Dedifferentiated amniotic fluid mesenchymal stem cell (primary cell): Measurements from ENCODE around the gene CHST15.

Source experiments
- DNase-seq: peaks from one replicate; pipeline ENCODE4 v3.0.0-alpha.2; 2016; ENCODE audit errors: extremely low spot score

Gene CHST15

DNA sequence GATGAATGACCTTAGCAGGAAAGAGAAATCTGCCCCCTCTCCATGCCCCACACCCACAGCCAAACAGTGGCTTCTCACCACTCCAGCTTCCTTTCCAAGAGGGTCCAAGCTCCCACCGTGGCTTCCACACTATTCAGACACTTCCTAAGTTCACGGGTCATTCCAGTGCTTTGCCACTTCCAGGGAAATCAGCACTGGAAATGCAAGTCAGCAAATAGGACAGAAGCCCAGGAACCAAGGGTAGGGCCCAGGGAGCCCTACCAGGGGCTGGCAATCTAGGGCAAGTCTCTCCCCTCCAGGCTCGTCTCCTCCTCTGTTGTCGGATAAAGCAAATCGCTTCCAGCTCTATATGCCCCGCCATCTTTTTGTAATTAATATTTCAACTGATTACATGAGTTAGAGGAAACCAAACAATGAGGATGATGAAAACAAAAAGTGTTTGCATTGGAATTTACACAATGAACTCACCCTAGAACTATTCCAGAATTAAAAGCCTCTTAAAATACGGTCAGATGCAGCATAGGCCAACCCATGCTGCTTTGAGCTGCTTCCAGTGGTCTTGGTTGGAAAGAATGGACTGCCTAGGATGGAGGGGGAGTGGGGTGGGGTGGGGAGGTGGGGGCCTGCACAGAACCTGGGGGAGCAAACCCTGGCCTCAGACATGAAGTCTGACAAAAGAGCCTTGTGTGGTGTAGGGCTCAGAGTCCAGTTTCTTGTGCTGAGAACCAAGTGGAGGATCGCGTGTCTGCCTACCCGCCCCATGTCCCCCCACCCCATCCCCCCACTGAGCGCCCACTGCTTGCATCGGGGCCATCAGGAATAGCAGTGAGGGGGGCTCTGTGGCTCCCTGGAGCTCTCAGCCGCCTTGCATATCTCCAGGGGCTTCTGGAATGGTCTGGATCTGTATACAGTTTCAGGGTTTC lies 127.2 kb downstream of the CHST15 start:
- DNase-seq, result peak; percentile 44

GRCh38 chr10:123964953-123965352 lies 128.4 kb downstream of the CHST15 start:
- DNase-seq, result no peak

DNA sequence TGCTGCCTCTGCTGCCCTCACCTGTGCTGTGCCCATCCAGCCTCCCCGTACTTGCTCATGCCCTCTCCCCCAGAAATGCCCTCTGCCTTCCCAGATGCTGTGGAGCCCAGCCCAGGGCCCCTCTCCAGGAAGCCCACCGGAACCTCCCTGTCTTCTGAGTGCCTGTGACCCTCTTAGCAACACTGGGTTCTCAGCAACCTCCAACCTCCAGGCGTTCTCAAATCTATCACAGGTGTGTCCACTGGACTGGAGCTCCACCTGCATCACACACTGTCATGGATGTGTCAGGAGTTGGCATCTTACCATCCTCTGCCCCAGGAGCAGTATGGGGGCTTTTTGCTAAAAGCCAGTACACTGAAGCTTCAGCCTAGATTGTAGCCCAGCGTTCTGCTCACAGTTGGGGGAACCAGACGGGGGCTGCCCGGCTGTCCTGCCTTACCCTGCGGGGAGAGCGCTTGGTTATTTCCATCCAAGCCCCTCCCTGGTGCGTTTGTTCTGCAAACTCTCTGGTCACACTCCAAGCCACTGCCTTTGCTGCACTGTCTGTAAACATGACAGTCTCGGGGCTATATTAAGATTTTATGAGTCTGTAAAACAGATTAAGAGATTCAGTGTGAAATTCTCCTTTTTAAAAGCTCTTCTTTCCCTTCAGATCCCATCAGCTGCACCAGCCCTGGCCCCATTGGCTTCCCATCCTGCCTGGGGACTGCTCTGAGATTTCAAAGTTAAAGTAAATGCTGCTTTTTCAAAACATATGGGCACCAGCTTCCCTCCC lies 130.5 kb downstream of the CHST15 start:
- no peak for DNase-seq

DNA sequence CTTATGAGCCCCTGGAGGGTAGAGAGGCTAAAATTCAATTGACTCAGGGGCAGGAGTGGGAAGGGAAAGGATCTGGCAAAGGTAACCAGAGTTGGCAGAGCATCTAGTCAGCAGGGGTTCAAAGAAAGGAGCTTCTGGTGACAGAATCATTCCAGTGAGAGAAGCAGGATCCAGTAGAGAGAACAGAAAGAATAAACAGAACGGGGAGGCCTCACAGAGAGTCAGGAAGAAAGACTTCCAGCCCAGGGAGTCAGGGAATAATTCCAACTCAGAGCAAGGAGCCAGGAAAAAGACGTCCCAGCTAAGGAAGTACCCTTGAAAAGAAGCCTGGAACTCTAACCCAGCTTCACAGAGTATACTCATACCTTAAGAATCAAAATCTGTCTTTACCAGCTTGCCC lies 135.2 kb downstream of the CHST15 start:
- no peak for DNase-seq
